ENCODE results near the gene PFDN4. TPM values are rescaled to one million over a fixed set of nuclear protein-coding genes. Genes with fewer than 3 reads are reported as not detected.

PFDN4 gene
- total RNA-seq, 2 donors from 2014 or later: 16.5 to 48.8 TPM

- peaks cover 0 to 4% of the 10 kb centered on the region in 2 donors for H3K27me3 ChIP-seq
These were observed 42.1 kb upstream of the PFDN4 start for GRCh38 chr20:54165803-54166202.

GRCh38 chr20:54166987-54167662 is 40.8 kb upstream of the PFDN4 start:
- H3K36me3 ChIP-seq (replicated peaks in 1 of 2; ENCODE audit: insufficient read depth in 1 of 2, low read depth in 2 of 2): no peaks in the 10 kb centered on the region
- TF ChIP-seq CTCF (IDR thresholded peaks at IDR 0.05) (no peak), POLR2A (IDR thresholded peaks at IDR 0.05) (no peak)
- H3K27me3 ChIP-seq: peaks cover 0 to 15% of the 10 kb centered on the region in 2 donors
- no peaks in the 10 kb centered on the region for H3K4me1 ChIP-seq
- 69 to 77% methylated on average over 7 of the region's 7 CpGs for WGBS, 2 donors
- no peaks in the 10 kb centered on the region for H3K9me3 ChIP-seq
- DNase-seq (no peak), ATAC-seq (no peak)
- intact Hi-C loops (cut with DNase I): no loop called here
- no peak overlapping the region for H3K4me3 ChIP-seq
- no peak overlapping the region for H3K27ac ChIP-seq

More at GRCh38 chr20:54165803-54166202, 42.1 kb upstream of the PFDN4 start:
- intact Hi-C loops (cut with DNase I): no loop called here
- H3K36me3 ChIP-seq (replicated peaks in 1 of 2; ENCODE audit: insufficient read depth in 1 of 2, low read depth in 2 of 2): no peaks in the 10 kb centered on the region
- H3K9me3 ChIP-seq: no peaks in the 10 kb centered on the region
- H3K27ac ChIP-seq: no peak overlapping the region
- no peak for TF ChIP-seq POLR2A (IDR thresholded peaks at IDR 0.05)
- TF ChIP-seq CTCF (IDR thresholded peaks at IDR 0.05): no peak
- no peak overlapping the region for H3K4me3 ChIP-seq
- ATAC-seq (no peak), DNase-seq (no peak)
- no peaks in the 10 kb centered on the region for H3K4me1 ChIP-seq
- 45% methylated on average over 2 of the region's 2 CpGs for WGBS, 2 donors

GRCh38 chr20:54167909-54168872 is 39.7 kb upstream of the PFDN4 start:
- DNase-seq (no peak), ATAC-seq (no peak)
- Histone ChIP-seq H3K36me3 (replicated peaks in 1 of 2; ENCODE audit: insufficient read depth in 1 of 2, low read depth in 2 of 2) (no peaks in the 10 kb centered on the region), H3K9me3 (no peaks in the 10 kb centered on the region), H3K27ac (no peak overlapping the region), H3K4me3 (no peak overlapping the region), H3K27me3 (peaks cover 0 to 22% of the 10 kb centered on the region in 2 donors), H3K4me1 (peaks cover 6% of the 10 kb centered on the region)
- TF ChIP-seq CTCF (IDR thresholded peaks at IDR 0.05): no peak
- TF ChIP-seq POLR2A (IDR thresholded peaks at IDR 0.05): no peak
- intact Hi-C loops (cut with DNase I): no loop called here
- WGBS, 2 donors: 45 to 57% methylated on average over 11 of the region's 11 CpGs

- no peak for DNase-seq
- Histone ChIP-seq H3K4me1 (peaks cover 16% of the 10 kb centered on the region), H3K9me3 (no peaks in the 10 kb centered on the region), H3K27ac (no peak overlapping the region), H3K36me3 (replicated peaks in 1 of 2; ENCODE audit: insufficient read depth in 1 of 2, low read depth in 2 of 2) (no peaks in the 10 kb centered on the region), H3K4me3 (no peak overlapping the region), H3K27me3 (peaks cover 0 to 26% of the 10 kb centered on the region in 2 donors)
- 61 to 67% methylated on average over 13 to 14 of the region's 14 CpGs for WGBS, 2 donors
- ATAC-seq: no peak
- intact Hi-C loops (cut with DNase I): no loop called here
- TF ChIP-seq POLR2A (IDR thresholded peaks at IDR 0.05) (no peak), CTCF (IDR thresholded peaks at IDR 0.05) (no peak)
These were observed 38.7 kb upstream of the PFDN4 start for GRCh38 chr20:54168961-54169862.
